ENCODE measurements around the gene GRK3. TPM values are rescaled to one million over a fixed set of nuclear protein-coding genes. Genes with fewer than 3 reads are reported as not detected.
A peak's percentile ranks its signal among the peaks of the same experiment; 100 is the strongest.

The GRK3 gene
- total RNA-seq, 1 donor from 2014 or later: 3.7 TPM

- ATAC-seq (ENCODE audit: poor library complexity) (no peak), DNase-seq (no peak)
Observed at GRCh38 chr22:25672289-25673084, 108.0 kb downstream of the GRK3 start.

GRCh38 chr22:25673713-25674112 is 109.2 kb downstream of the GRK3 start:
- ATAC-seq (ENCODE audit: poor library complexity): no peak
- intact Hi-C loops (cut with DNase I): no loop called here
- DNase-seq: no peak

More at GRCh38 chr22:25672289-25673084, 108.0 kb downstream of the GRK3 start:
- intact Hi-C loops (cut with DNase I): no loop called here

- intact Hi-C loops (cut with DNase I): no loop called here
- ATAC-seq (ENCODE audit: poor library complexity): no peak
Observed at GRCh38 chr22:25677631-25678030, 113.2 kb downstream of the GRK3 start.

GRCh38 chr22:25680051-25680450 is 115.6 kb downstream of the GRK3 start:
- intact Hi-C loops (cut with DNase I): no loop called here
- DNase-seq (no peak), ATAC-seq (ENCODE audit: poor library complexity) (no peak)

More at GRCh38 chr22:25677631-25678030, 113.2 kb downstream of the GRK3 start:
- DNase-seq: no peak

- DNase-seq (no peak), ATAC-seq (ENCODE audit: poor library complexity) (peak; percentile 57)
- intact Hi-C loops (cut with DNase I): no loop called here
Observed at GRCh38 chr22:25680956-25681355, 116.5 kb downstream of the GRK3 start.

GRCh38 chr22:25682109-25682508 is 117.6 kb downstream of the GRK3 start:
- ATAC-seq (ENCODE audit: poor library complexity): no peak
- DNase-seq: no peak

GRCh38 chr22:25688627-25689026 is 124.2 kb downstream of the GRK3 start:
- intact Hi-C loops (cut with DNase I): no loop called here
- DNase-seq: no peak
- ATAC-seq (ENCODE audit: poor library complexity): no peak

More at GRCh38 chr22:25682109-25682508, 117.6 kb downstream of the GRK3 start:
- intact Hi-C loops (cut with DNase I): no loop called here

- no peak for ATAC-seq (ENCODE audit: poor library complexity)
- DNase-seq: no peak
- intact Hi-C loops (cut with DNase I): loop anchor here (10.0 kb wide), 1 partner anchor 135 kb away; no protein-coding TSS in a partner anchor
Observed at GRCh38 chr22:25689631-25690030, 125.2 kb downstream of the GRK3 start.

- DNase-seq (no peak), ATAC-seq (ENCODE audit: poor library complexity) (peak; percentile 59)
- intact Hi-C loops (cut with DNase I): loop anchor here (10.0 kb wide), 1 partner anchor 136 kb away; no protein-coding TSS in a partner anchor
Observed at GRCh38 chr22:25690798-25691197, 126.3 kb downstream of the GRK3 start.

GRCh38 chr22:25692397-25693267 is 128.2 kb downstream of the GRK3 start:
- intact Hi-C loops (cut with DNase I): loop anchor here (10.0 kb wide), 1 partner anchor 138 kb away; no protein-coding TSS in a partner anchor
- DNase-seq: no peak
- ATAC-seq (ENCODE audit: poor library complexity): no peak

GRCh38 chr22:25693268-25693565 is 128.7 kb downstream of the GRK3 start:
- ATAC-seq (ENCODE audit: poor library complexity) (no peak), DNase-seq (no peak)
- intact Hi-C loops (cut with DNase I): loop anchor here (10.0 kb wide), 1 partner anchor 138 kb away; no protein-coding TSS in a partner anchor

GRCh38 chr22:25694196-25694907 is 129.9 kb downstream of the GRK3 start:
- ATAC-seq (ENCODE audit: poor library complexity): peak; percentile 32

GRCh38 chr22:25695146-25695545 is 130.7 kb downstream of the GRK3 start:
- DNase-seq: no peak
- ATAC-seq (ENCODE audit: poor library complexity): no peak
- intact Hi-C loops (cut with DNase I): loop anchor here (10.0 kb wide), 1 partner anchor 140 kb away; no protein-coding TSS in a partner anchor

More at GRCh38 chr22:25694196-25694907, 129.9 kb downstream of the GRK3 start:
- intact Hi-C loops (cut with DNase I): loop anchor here (10.0 kb wide), 1 partner anchor 140 kb away; no protein-coding TSS in a partner anchor
- DNase-seq: no peak

- intact Hi-C loops (cut with DNase I): loop anchor here (10.0 kb wide), 1 partner anchor 142 kb away; no protein-coding TSS in a partner anchor
- no peak for DNase-seq
- ATAC-seq (ENCODE audit: poor library complexity): no peak
Observed at GRCh38 chr22:25696763-25697162, 132.3 kb downstream of the GRK3 start.

- intact Hi-C loops (cut with DNase I): loop anchor here (10.0 kb wide), 1 partner anchor 142 kb away; no protein-coding TSS in a partner anchor
- DNase-seq (no peak), ATAC-seq (ENCODE audit: poor library complexity) (no peak)
Observed at GRCh38 chr22:25697181-25697664, 132.7 kb downstream of the GRK3 start.

GRCh38 chr22:25697978-25698377 is 133.5 kb downstream of the GRK3 start:
- ATAC-seq (ENCODE audit: poor library complexity) (no peak), DNase-seq (no peak)
- intact Hi-C loops (cut with DNase I): loop anchor here (10.0 kb wide), 1 partner anchor 143 kb away; no protein-coding TSS in a partner anchor

- intact Hi-C loops (cut with DNase I): loop anchor here (10.0 kb wide), 1 partner anchor 144 kb away; no protein-coding TSS in a partner anchor
Observed at GRCh38 chr22:25698461-25698860, 134.0 kb downstream of the GRK3 start.

GRCh38 chr22:25698978-25699377 is 134.5 kb downstream of the GRK3 start:
- intact Hi-C loops (cut with DNase I): loop anchor here (10.0 kb wide), 1 partner anchor 144 kb away; no protein-coding TSS in a partner anchor
- DNase-seq: no peak
- ATAC-seq (ENCODE audit: poor library complexity): no peak

More at GRCh38 chr22:25698461-25698860, 134.0 kb downstream of the GRK3 start:
- DNase-seq (no peak), ATAC-seq (ENCODE audit: poor library complexity) (no peak)

All from Right ventricle myocardium superior (tissue), 1 donor.